Mesenchymal stem cell (in vitro differentiated cells and primary cell): Measurements from ENCODE around the gene NKX1-2.
"Not testable (repeated sequence)": the region's sequence is repeated elsewhere in the genome, so short reads cannot be mapped to it uniquely, and the experiment has no call there.

Experiments used
- DNase-seq: peaks from one replicate; pipeline ENCODE4 v3.0.0-alpha.2; 2013
- H2AFZ ChIP-seq: one replicate; pipeline ENCODE4 v1.6.1; 2013; ENCODE audit warnings: low read depth, mild to moderate bottlenecking, control low read depth, inconsistent platforms, low read length, moderate library complexity
- H2AK5ac ChIP-seq: 2 replicates; pipeline ENCODE4 v1.6.1; 2013; ENCODE audit warnings: low read length, moderate library complexity, mild to moderate bottlenecking, inconsistent platforms; ENCODE audit not compliant: severe bottlenecking
- H2BK120ac ChIP-seq: one replicate; pipeline ENCODE4 v1.6.1; 2013; ENCODE audit warnings: low read depth, mild to moderate bottlenecking, inconsistent platforms, low read length, moderate library complexity
- H2BK12ac ChIP-seq, 2 experiments: one replicate each; pipeline ENCODE4 v1.6.1; 2013; ENCODE audit warnings: inconsistent platforms in 2 of 2, low read length in 2 of 2, mild to moderate bottlenecking in 2 of 2, moderate library complexity in 2 of 2, control low read depth in 1 of 2
- H2BK15ac ChIP-seq: one replicate; pipeline ENCODE4 v1.6.1; 2013; ENCODE audit warnings: mild to moderate bottlenecking, low read depth, inconsistent platforms; ENCODE audit not compliant: poor library complexity, severe bottlenecking
- H2BK5ac ChIP-seq: 2 replicates; pipeline ENCODE4 v1.6.1; 2013; ENCODE audit warnings: low read depth, mild to moderate bottlenecking, low read length, control low read depth, inconsistent platforms; ENCODE audit not compliant: poor library complexity, severe bottlenecking
- H3K14ac ChIP-seq, 2 experiments: one replicate each; pipeline ENCODE4 v1.6.1; 2013; ENCODE audit warnings: inconsistent platforms in 2 of 2, low read length in 2 of 2, control low read depth in 1 of 2, mild to moderate bottlenecking in 1 of 2, moderate library complexity in 1 of 2
- H3K18ac ChIP-seq, 2 experiments: one replicate each; pipeline ENCODE4 v1.6.1; 2013; ENCODE audit warnings: inconsistent platforms in 2 of 2, low read length in 2 of 2, control low read depth in 1 of 2, low read depth in 1 of 2, mild to moderate bottlenecking in 1 of 2
- H3K23ac ChIP-seq, 2 experiments: one replicate each; pipeline ENCODE4 v1.6.1; 2013; ENCODE audit warnings: inconsistent platforms in 2 of 2, low read length in 2 of 2, mild to moderate bottlenecking in 2 of 2, moderate library complexity in 2 of 2, control low read depth in 1 of 2
- H3K27ac ChIP-seq: 2 replicates; pipeline ENCODE4 v1.5.1; 2013; ENCODE audit warnings: mild to moderate bottlenecking, moderate library complexity, low read length, control low read depth, inconsistent platforms; ENCODE audit not compliant: poor library complexity, severe bottlenecking
- H3K27me3 ChIP-seq, 2 experiments: 2 replicates each; pipeline versions ENCODE4 v1.6.1 to v1.7.0; 2013; ENCODE audit warnings: low read length in 2 of 2, mild to moderate bottlenecking in 2 of 2, moderate library complexity in 2 of 2, control low read depth in 1 of 2, inconsistent platforms in 1 of 2; ENCODE audit not compliant: control insufficient read depth in 1 of 2, insufficient read depth in 1 of 2
- H3K36me3 ChIP-seq, 2 experiments: 2 replicates each; pipeline versions ENCODE4 v1.6.1 to v1.7.0; 2013; ENCODE audit warnings: low read length in 2 of 2, control low read depth in 1 of 2, inconsistent platforms in 1 of 2, low read depth in 1 of 2, mild to moderate bottlenecking in 1 of 2; ENCODE audit not compliant: insufficient read depth in 2 of 2, control insufficient read depth in 1 of 2
- H3K4ac ChIP-seq, 2 experiments: one replicate each; pipeline ENCODE4 v1.6.1; 2013; ENCODE audit warnings: inconsistent platforms in 2 of 2, low read length in 2 of 2, mild to moderate bottlenecking in 2 of 2, moderate library complexity in 2 of 2, control low read depth in 1 of 2, low read depth in 1 of 2
- H3K4me1 ChIP-seq: 2 replicates; pipeline ENCODE4 v1.6.1; 2013; ENCODE audit warnings: low read depth, low read length, control low read depth; ENCODE audit not compliant: control insufficient read depth, insufficient read depth
- H3K4me2 ChIP-seq: 2 replicates; pipeline ENCODE4 v1.6.1; 2013; ENCODE audit warnings: low read length, mild to moderate bottlenecking, inconsistent platforms; ENCODE audit not compliant: poor library complexity, severe bottlenecking
- H3K4me3 ChIP-seq, 2 experiments: 2 replicates each; pipeline versions ENCODE4 v1.5.1 to v1.7.0; 2013; ENCODE audit warnings: low read length in 2 of 2, mild to moderate bottlenecking in 2 of 2, control low read depth in 1 of 2, low read depth in 1 of 2; ENCODE audit not compliant: insufficient read depth in 1 of 2
- H3K79me1 ChIP-seq: replicated peaks from 2 replicates; pipeline ENCODE4 v1.6.1; 2013; ENCODE audit warnings: mild to moderate bottlenecking, control low read depth, low read length, inconsistent platforms; ENCODE audit not compliant: poor library complexity, severe bottlenecking
- H3K9ac ChIP-seq: 2 replicates; pipeline ENCODE4 v1.7.0; 2013; ENCODE audit warnings: mild to moderate bottlenecking, low read length, moderate library complexity
- H3K9me3 ChIP-seq: 2 replicates; pipeline ENCODE4 v1.7.0; 2013; ENCODE audit warnings: mild to moderate bottlenecking, low read length; ENCODE audit not compliant: control insufficient read depth
- H4K8ac ChIP-seq: one replicate; pipeline ENCODE4 v1.6.1; 2013; ENCODE audit warnings: inconsistent platforms, mild to moderate bottlenecking, low read length, moderate library complexity
- H4K91ac ChIP-seq: one replicate; pipeline ENCODE4 v1.6.1; 2013; ENCODE audit warnings: mild to moderate bottlenecking, low read length, inconsistent platforms
- WGBS: methylation state at CpG from one replicate; pipeline ENCODE4 v1.1.7; 2013; ENCODE audit warnings: mixed read lengths; 5-methylcytosine and 5-hydroxymethylcytosine counted together

Gene NKX1-2

GRCh38 chr10:124435683-124436082 lies 14.2 kb downstream of the NKX1-2 start:
- not testable (repeated sequence) for H2BK5ac ChIP-seq, H3K4me2 ChIP-seq, H2BK120ac ChIP-seq, DNase-seq, H3K4me1 ChIP-seq, H3K14ac ChIP-seq, H4K91ac ChIP-seq, H3K36me3 ChIP-seq, H3K9me3 ChIP-seq, H2BK15ac ChIP-seq, H3K79me1 ChIP-seq, H3K4ac ChIP-seq, H3K18ac ChIP-seq, H3K27ac ChIP-seq, H4K8ac ChIP-seq, H3K4me3 ChIP-seq, H2AK5ac ChIP-seq, H2AFZ ChIP-seq, H2BK12ac ChIP-seq, H3K23ac ChIP-seq, H3K9ac ChIP-seq
- peaks cover 0 to 16% of the 10 kb centered on the region in 2 experiments for H3K27me3 ChIP-seq
- WGBS: 100% methylated on average over 2 of the region's 4 CpGs

GRCh38 chr10:124433461-124433860 lies 16.4 kb downstream of the NKX1-2 start:
- H3K9me3 ChIP-seq: no peaks in the 10 kb centered on the region
- H3K23ac ChIP-seq: no peak overlapping the region
- no peaks in the 10 kb centered on the region for H3K4me1 ChIP-seq
- 100% methylated on average over 2 of the region's 3 CpGs for WGBS
- no peak overlapping the region for H4K91ac ChIP-seq
- H3K4me2 ChIP-seq: no peak overlapping the region
- no peak overlapping the region for H2BK15ac ChIP-seq
- no peak overlapping the region for H3K9ac ChIP-seq
- H2BK5ac ChIP-seq: no peak overlapping the region
- H3K4me3 ChIP-seq: no peak overlapping the region
- H3K27ac ChIP-seq: no peak overlapping the region
- H3K18ac ChIP-seq: no peak overlapping the region
- no peaks in the 10 kb centered on the region for H3K36me3 ChIP-seq
- DNase-seq: no peak
- H2AK5ac ChIP-seq: no peak overlapping the region
- no peak overlapping the region for H3K14ac ChIP-seq
- no peaks in the 10 kb centered on the region for H3K79me1 ChIP-seq
- peaks cover 1 to 33% of the 10 kb centered on the region in 2 experiments for H3K27me3 ChIP-seq
- H2BK120ac ChIP-seq: no peak overlapping the region
- H2AFZ ChIP-seq: no peak overlapping the region
- H2BK12ac ChIP-seq: no peak overlapping the region
- H3K4ac ChIP-seq: no peak overlapping the region
- H4K8ac ChIP-seq: no peak overlapping the region

GRCh38 chr10:124430077-124430476 lies 19.8 kb downstream of the NKX1-2 start:
- Histone ChIP-seq H3K4me2 (no peak overlapping the region), H3K18ac (no peak overlapping the region), H3K14ac (no peak overlapping the region), H4K8ac (no peak overlapping the region), H2BK15ac (no peak overlapping the region), H2BK5ac (no peak overlapping the region), H3K4me1 (no peaks in the 10 kb centered on the region), H3K9me3 (no peaks in the 10 kb centered on the region), H3K9ac (no peak overlapping the region), H4K91ac (no peak overlapping the region), H3K36me3 (no peaks in the 10 kb centered on the region), H2AFZ (no peak overlapping the region), H3K79me1 (no peaks in the 10 kb centered on the region), H2BK12ac (no peak overlapping the region), H3K4me3 (no peak overlapping the region), H2AK5ac (no peak overlapping the region), H3K4ac (no peak overlapping the region), H3K27me3 (peaks cover 16 to 54% of the 10 kb centered on the region in 2 experiments), H3K23ac (no peak overlapping the region), H2BK120ac (no peak overlapping the region), H3K27ac (no peak overlapping the region)
- no peak for DNase-seq
- WGBS: 99% methylated on average over 4 of the region's 4 CpGs

- no peaks in the 10 kb centered on the region for H3K36me3 ChIP-seq
- H3K23ac ChIP-seq: no peak overlapping the region
- H3K14ac ChIP-seq: no peak overlapping the region
- no peak overlapping the region for H2AK5ac ChIP-seq
- H3K4me2 ChIP-seq: no peak overlapping the region
- WGBS: 91% methylated on average over 5 of the region's 5 CpGs
- H3K9ac ChIP-seq: no peak overlapping the region
- H3K4me1 ChIP-seq: no peaks in the 10 kb centered on the region
- H3K27me3 ChIP-seq: peaks cover 16 to 56% of the 10 kb centered on the region in 2 experiments
- H3K27ac ChIP-seq: no peak overlapping the region
- H3K4ac ChIP-seq: no peak overlapping the region
- H4K91ac ChIP-seq: no peak overlapping the region
- DNase-seq: no peak
- H4K8ac ChIP-seq: no peak overlapping the region
- H3K79me1 ChIP-seq: no peaks in the 10 kb centered on the region
- no peak overlapping the region for H3K18ac ChIP-seq
- H2BK12ac ChIP-seq: no peak overlapping the region
- H2BK120ac ChIP-seq: no peak overlapping the region
- no peaks in the 10 kb centered on the region for H3K9me3 ChIP-seq
- no peak overlapping the region for H3K4me3 ChIP-seq
- H2BK15ac ChIP-seq: no peak overlapping the region
- no peak overlapping the region for H2BK5ac ChIP-seq
- no peak overlapping the region for H2AFZ ChIP-seq
Measured at GRCh38 chr10:124429576-124429975, 20.3 kb downstream of the NKX1-2 start.
